Calu3 (cell line): Measurements from ENCODE around the gene TANC1. TPM values are rescaled to one million over a fixed set of nuclear protein-coding genes. Genes with fewer than 3 reads are reported as not detected.

Source experiments
- BruUV-seq: library from RNA; stranded (reverse); fragments of 400-500 nt; replicated peaks from 2 replicates; lab custom pipeline; 2021; lab: Mats Ljungman, UMichigan
- CTCF ChIA-PET: fragments of 300-600 bp; sonication (Branson Sonifier 250); formaldehyde crosslinking; loops from one replicate; lab custom pipeline; 2022; ENCODE audit warnings: antibody characterized with exemption; lab: Charles Lee
- DNase-seq: peaks from one replicate; pipeline ENCODE4 v3.0.0; 2022
- H3K27ac Mint-ChIP-seq: one replicate; pipeline ENCODE4 v1.8.0; 2022; ENCODE audit warnings: mixed read lengths; ENCODE audit not compliant: unreplicated experiment
- H3K27me3 Mint-ChIP-seq: one replicate; pipeline ENCODE4 v1.8.0; 2022; ENCODE audit warnings: mixed read lengths; ENCODE audit not compliant: unreplicated experiment
- H3K36me3 Mint-ChIP-seq: one replicate; pipeline ENCODE4 v1.8.0; 2022; ENCODE audit warnings: mild to moderate bottlenecking, moderate library complexity, mixed read lengths; ENCODE audit not compliant: insufficient read depth, unreplicated experiment
- H3K4me1 Mint-ChIP-seq: one replicate; pipeline ENCODE4 v1.8.0; 2022; ENCODE audit warnings: mild to moderate bottlenecking, low read depth, mixed read lengths; ENCODE audit not compliant: unreplicated experiment
- H3K4me3 Mint-ChIP-seq: one replicate; pipeline ENCODE4 v1.8.0; 2022; ENCODE audit warnings: mild to moderate bottlenecking, low read depth, moderate library complexity, mixed read lengths; ENCODE audit not compliant: unreplicated experiment
- H3K9me3 Mint-ChIP-seq: one replicate; pipeline ENCODE4 v1.8.0; 2022; ENCODE audit warnings: low read depth, mixed read lengths; ENCODE audit not compliant: unreplicated experiment
- CTCF ChIP-seq: fragments of 200-600 bp; IDR thresholded peaks from one replicate; pipeline ENCODE4 v1.8.0; 2022; ENCODE audit warnings: antibody characterized with exemption; ENCODE audit not compliant: unreplicated experiment
- intact Hi-C: fragments of 100-400 bp; cut with micrococcal nuclease; formaldehyde crosslinking; loops from one replicate; pipeline ENCODE4 v1.10.0; 2022; ENCODE audit not compliant: unreplicated experiment
- total RNA-seq: library from RNA; stranded (reverse); gene quantifications from 2 replicates; pipeline ENCODE4 v1.2.3, GENCODE V29; 2022

TANC1 gene
- total RNA-seq, 1 experiment from 2014 or later: 41.2 TPM

DNA sequence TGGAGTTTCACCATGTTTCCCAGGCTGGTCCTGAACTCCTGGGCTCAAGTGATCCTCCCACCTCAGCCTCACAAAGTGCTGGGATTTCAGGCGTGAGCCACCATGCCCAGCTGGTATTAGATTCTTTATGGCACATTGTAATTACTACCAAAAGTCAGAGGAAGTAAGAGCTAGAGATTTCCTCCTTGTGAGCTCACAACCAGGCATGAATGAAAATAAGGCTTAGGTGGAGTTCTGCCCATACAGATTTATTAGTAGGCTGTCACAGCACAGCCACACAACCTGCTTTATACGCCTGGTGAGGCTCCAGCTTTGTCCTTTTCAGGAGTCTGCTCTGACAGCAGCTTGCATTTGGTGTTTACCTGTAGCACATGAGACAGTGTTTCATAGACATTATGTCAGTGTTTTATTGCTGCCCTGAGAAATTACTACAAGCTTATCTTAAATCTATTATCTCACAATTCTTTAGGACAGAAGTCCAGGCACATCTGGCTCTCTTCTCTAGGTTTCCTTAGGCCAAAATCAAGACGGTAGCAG is 156.6 kb downstream of the TANC1 start:
- intact Hi-C loops: no loop called here
- TF ChIP-seq CTCF: no peak
- Mint-ChIP-seq H3K27ac (peak overlapping the region; percentile 78), H3K4me3 (no peak overlapping the region), H3K4me1 (peaks cover 45% of the 10 kb centered on the region), H3K36me3 (peaks cover 9% of the 10 kb centered on the region), H3K9me3 (no peaks in the 10 kb centered on the region), H3K27me3 (no peaks in the 10 kb centered on the region)
- no TSS peak for BruUV-seq
- DNase-seq: no peak
- CTCF ChIA-PET: interaction anchor here (0.6 to 2.3 kb wide), 10 partner anchors 9 to 125 kb away, joined by 3 to 11 read pairs (median 5); no protein-coding TSS in a partner anchor

GRCh38 chr2:159125858-159126257 is 157.4 kb downstream of the TANC1 start:
- CTCF ChIA-PET: interaction anchor here (1.6 to 2.3 kb wide), 3 partner anchors 21 to 90 kb away, joined by 7 to 8 read pairs (median 7); no protein-coding TSS in a partner anchor
- BruUV-seq: no TSS peak
- no peak for DNase-seq
- H3K36me3 Mint-ChIP-seq: peaks cover 9% of the 10 kb centered on the region
- intact Hi-C loops: no loop called here
- no peak overlapping the region for H3K4me3 Mint-ChIP-seq
- H3K9me3 Mint-ChIP-seq: no peaks in the 10 kb centered on the region
- peaks cover 49% of the 10 kb centered on the region for H3K4me1 Mint-ChIP-seq
- no peak for TF ChIP-seq CTCF
- no peaks in the 10 kb centered on the region for H3K27me3 Mint-ChIP-seq
- H3K27ac Mint-ChIP-seq: no peak overlapping the region

- no peaks in the 10 kb centered on the region for H3K27me3 Mint-ChIP-seq
- no peak for DNase-seq
- no peak for TF ChIP-seq CTCF
- intact Hi-C loops: no loop called here
- BruUV-seq: no TSS peak
- no peaks in the 10 kb centered on the region for H3K9me3 Mint-ChIP-seq
- H3K4me1 Mint-ChIP-seq: peaks cover 55% of the 10 kb centered on the region
- peaks cover 9% of the 10 kb centered on the region for H3K36me3 Mint-ChIP-seq
- no peak overlapping the region for H3K27ac Mint-ChIP-seq
- H3K4me3 Mint-ChIP-seq: no peak overlapping the region
- CTCF ChIA-PET: interaction anchor here (2.3 kb wide), 1 partner anchor 27 kb away, joined by 8 read pairs; no protein-coding TSS in a partner anchor
Observed at GRCh38 chr2:159126432-159127022, 158.1 kb downstream of the TANC1 start.

DNA sequence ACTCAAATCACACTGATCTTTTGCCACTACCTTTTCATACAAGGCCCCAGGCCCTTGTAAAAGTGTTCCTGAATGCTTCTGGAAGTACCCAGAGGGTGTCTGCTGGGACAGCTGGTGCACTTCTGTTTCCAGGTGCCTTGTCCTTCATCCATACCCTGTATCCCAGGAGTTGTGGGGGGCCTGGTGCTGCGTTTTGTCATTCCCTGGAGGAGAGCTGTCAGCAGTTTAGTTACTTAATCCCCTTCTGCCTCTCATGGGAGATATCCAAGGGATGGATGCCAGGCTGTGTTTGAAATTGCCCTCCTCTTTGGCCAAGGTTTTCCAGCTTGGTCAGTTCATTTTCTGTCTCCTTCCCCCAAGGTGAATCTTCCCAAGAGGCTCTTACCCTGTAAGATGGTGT is 159.8 kb downstream of the TANC1 start:
- TF ChIP-seq CTCF: no peak
- H3K9me3 Mint-ChIP-seq: no peaks in the 10 kb centered on the region
- CTCF ChIA-PET: no interaction called here
- no TSS peak for BruUV-seq
- H3K4me3 Mint-ChIP-seq: no peak overlapping the region
- peaks cover 9% of the 10 kb centered on the region for H3K36me3 Mint-ChIP-seq
- intact Hi-C loops: no loop called here
- H3K4me1 Mint-ChIP-seq: peaks cover 56% of the 10 kb centered on the region
- no peaks in the 10 kb centered on the region for H3K27me3 Mint-ChIP-seq
- no peak overlapping the region for H3K27ac Mint-ChIP-seq
- DNase-seq: no peak
